Stimulated activated CD8-positive, alpha-beta memory T cell treated with anti-CD3 and anti-CD28 coated beads, Interleukin-15, amount 100 ng/mL, for 1 hour (primary cell): ENCODE measurements around the gene DNAH8.
"Not testable (repeated sequence)": the region's sequence is repeated elsewhere in the genome, so short reads cannot be mapped to it uniquely, and the experiment has no call there.

Source experiments
- DNase-seq: peaks from one replicate; pipeline ENCODE4 v3.0.0-alpha.2; 2020; ENCODE audit warnings: low read depth

The DNAH8 gene

DNA sequence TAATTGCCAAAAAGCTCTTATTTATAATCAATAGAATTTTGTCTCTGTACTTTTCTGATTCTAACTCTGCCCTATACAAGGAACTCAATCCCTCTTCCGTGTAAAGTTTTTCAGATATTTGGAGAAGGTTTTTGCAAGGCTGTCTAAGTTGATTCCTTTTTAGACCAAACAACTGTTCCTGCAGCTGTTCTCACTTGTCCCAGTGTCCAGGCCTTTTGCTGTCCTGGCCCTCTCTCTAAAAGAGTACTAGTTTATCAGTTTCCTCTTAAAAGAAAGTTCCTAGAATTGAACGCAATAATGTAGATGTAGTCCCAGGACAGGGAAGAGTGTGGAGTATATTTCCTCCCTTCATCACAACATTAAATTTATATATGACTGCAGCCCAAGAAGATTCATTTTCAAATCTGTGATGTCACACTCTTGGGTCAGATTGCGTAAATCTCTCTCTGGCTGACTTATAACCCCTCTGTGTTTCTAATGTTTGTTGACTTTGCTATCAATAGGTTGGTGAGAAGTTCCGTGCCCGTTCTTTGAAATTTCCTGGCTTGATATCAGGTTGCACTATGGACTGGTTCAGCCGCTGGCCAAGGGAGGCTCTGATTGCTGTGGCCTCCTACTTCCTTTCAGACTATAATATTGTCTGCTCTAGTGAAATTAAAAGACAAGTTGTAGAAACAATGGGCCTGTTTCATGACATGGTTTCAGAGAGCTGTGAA is 194.1 kb downstream of the DNAH8 start:
- DNase-seq = no peak

DNA sequence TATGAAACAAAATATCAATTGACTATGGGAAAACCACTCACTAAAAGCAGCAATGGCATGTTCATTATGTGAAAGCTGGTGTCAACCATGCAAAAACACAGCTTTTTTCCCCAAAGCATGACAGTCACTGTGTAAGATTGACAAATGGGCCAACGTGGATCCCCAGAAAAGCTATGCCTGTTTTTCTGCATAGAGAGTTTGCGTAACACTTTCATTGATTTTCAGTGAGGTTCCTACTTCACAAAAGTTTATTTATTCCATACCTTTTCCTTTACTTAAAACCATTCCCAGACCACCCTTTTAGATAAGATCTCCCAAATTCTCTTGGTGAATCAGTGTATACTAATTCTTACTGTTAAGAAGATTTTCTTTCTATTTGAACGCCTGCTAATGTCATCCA is 195.1 kb downstream of the DNAH8 start:
- DNase-seq = no peak

DNA sequence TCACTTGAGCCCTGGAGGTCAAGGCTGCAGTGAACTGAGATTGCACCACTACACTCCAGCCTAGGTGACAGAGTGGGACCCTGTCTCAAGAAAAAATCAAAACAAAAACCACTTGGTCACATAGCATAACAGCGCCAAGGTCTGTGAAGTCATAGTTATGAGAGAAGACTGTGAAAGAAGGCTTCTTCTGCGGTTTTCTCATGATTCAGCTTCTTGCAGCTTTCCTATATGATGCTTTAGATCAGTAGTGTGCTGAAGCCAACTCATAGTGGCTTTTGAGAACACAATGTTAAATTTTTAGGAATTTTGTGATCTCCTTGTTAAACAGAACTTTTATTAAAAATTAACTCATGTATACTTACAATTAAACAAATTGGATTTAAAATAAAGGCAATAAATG is 197.3 kb downstream of the DNAH8 start:
- DNase-seq = no peak

DNA sequence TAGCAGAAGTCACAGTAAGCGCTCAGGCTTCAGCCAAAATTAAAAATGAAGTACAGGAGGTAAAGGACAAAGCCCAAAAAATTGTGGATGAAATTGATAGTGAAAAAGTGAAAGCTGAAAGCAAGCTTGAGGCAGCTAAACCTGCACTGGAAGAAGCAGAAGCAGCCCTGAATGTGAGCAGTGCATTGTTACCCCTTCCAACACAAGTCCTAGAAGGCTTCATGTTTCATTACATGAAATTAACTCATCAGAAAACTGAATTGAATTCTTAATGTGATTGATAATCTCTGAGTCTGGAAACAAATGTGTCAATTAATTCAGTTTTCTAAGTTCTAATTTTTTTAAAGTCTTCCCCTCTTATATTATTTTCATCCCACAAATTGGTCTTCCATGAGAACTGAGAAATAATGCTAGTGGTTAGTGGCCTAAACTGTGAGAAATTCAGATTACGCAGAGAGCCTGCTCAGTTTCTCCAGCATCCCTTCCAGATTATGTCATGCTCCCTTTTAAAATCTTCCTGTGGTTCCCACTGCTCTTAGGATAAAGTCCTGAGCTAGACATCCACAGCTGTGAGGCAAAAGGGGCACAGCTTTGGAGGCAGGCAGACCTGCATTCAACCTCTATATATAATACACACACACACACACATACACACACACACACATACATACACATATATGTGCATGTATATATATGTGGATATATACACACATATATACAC is 200.3 kb downstream of the DNAH8 start:
- DNase-seq = no peak

DNA sequence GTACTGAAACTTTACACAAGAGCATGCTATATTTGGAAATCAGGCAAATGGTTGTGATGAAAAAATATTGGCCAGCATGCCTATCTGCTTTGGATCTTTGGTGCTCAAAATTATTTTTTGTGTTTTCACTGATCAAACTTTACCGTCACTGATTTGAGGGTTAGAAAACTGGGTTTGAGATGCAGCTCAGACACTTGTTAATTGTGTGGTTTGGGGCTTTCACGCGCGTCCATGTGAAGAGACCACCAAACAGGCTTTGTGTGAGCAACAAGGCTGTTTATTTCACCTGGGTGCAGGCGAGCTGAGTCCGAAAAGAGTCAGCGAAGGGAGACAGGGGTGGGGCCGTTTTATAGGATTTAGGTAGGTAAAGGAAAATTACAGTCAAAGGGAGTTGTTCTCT is 206.4 kb downstream of the DNAH8 start:
- DNase-seq = not testable (repeated sequence)

DNA sequence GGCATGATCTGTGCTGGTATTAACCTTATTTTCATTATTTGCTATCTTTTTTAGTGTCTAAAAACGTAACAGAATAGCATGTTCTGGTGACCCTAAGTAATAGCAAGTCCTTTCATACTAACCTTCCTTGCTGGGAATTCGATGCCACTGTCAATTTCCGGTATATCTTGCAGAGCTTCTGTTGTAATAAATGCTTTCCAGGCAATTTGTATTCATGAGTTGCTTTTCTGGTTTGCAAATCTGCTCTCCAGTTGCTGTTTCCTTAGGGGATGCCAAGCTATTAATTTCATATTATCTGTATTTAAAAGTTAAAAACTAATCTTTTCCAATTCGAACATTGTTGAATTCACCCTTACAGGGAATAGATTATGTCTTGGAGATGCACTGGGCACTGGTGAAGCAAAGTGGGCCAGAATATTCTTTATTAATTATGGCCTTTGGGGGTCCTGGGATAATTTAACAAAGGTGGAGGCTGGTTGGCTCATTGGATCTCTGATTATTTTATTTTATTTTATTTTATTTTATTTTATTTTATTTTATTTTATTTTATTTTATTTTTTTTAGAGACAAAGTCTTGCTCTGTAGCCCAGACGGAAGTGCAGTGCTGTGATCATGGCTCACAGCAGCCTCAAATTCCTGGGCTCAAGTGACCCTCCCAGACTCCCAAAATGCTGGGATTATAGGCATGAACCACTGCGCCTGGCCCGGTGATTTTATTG is 209.8 kb downstream of the DNAH8 start:
- DNase-seq = no peak

DNA sequence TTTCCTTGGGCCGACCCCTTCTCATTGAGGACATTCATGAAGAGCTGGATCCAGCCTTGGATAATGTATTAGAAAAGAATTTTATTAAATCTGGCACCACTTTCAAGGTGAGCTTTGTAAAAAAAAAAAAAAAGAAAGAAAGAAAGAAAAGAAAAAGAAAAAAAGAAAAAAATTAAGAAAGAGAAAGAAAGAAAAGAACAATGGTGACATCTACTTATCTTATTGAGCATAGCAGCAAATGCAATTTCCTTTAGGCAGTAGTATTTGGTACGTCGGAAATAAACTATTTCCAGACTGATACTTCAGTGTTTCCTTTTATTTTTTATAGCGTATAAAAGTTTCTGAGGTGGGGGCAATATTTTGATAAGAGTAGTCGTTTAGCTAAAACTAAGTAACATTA is 214.4 kb downstream of the DNAH8 start:
- DNase-seq = no peak

DNA sequence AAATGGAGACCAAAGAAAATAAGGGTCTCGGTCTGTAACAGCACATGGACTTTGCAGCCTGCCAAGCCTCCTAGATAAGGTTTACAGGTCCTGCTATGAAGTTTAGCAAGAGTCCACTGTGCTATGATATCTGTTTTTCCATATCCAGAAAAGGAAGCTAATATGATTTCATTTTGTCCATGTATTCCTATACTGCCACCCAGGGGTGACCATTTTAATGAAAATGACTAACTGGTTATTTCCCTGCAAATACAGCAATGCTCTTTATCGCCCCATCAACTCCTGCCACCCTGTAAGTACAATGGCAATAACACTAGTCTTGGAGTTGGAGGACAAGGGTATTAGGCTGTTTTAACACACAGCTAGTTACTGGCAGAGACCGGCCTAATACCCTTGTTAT is 218.3 kb downstream of the DNAH8 start:
- DNase-seq = no peak

DNA sequence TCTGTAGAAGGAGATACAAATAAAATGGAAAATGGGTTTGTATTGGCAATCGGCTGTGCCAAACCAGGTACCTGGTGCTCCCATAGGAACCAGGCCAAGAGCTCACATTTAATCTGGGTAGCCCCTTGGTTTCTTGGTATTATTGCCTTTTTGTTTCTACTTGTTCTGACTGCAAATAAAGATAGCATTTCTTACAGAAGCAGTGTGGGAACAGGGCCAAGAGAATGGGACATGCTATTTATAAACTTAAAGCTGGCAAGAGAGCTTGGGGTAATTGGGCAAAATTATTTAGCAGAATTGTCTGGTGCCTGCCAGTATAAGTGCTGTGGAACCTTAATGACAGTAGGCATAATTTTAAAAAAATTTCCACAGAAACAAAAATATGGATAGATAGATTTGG is 219.9 kb downstream of the DNAH8 start:
- no peak for DNase-seq

DNA sequence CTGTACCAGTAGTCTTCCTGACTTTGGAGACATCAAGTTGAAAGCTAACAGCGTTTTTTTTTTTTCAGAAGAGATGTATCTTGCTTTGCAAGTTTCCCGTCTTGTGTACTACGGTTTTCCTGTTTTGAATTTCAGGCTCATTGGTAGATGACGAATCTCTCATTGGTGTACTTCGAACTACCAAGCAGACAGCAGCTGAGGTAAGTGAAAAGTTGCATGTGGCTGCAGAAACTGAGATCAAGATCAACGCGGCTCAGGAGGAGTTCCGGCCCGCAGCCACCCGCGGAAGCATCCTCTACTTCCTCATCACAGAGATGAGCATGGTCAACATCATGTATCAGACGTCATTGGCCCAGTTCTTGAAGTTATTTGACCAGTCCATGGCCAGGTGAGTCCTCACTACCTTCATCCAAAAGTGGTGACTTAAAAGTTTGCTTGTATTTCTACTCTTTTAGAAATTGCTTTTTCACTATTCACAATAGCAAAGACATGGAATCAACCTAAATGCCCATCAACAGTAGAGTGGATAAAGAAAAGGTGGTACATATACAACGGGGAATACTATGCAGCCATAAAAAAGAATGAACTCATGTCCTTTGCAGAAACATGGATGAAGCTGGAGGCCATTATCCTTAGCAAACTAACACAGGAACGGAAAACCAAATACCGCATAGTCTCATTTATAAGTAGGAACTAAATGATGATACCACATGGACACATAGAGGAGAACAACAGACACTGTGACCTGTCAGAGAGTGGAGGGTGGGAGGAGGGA is 222.9 kb downstream of the DNAH8 start:
- DNase-seq = no peak

DNA sequence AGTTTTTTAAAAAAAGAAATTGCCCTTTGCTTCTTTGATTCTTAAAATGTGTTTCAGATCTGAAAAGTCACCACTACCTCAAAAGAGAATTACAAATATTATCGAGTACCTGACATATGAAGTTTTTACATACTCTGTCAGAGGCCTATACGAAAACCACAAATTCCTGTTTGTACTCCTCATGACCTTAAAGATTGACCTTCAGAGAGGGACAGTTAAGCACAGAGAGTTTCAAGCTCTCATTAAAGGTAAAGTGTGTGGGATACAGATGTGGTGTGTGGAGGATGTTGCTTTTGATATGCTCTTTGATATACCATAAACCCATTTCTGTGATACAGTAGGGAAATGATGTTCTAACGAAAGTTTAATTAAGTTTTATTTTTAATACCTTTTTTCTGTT is 223.6 kb downstream of the DNAH8 start:
- no peak for DNase-seq

DNA sequence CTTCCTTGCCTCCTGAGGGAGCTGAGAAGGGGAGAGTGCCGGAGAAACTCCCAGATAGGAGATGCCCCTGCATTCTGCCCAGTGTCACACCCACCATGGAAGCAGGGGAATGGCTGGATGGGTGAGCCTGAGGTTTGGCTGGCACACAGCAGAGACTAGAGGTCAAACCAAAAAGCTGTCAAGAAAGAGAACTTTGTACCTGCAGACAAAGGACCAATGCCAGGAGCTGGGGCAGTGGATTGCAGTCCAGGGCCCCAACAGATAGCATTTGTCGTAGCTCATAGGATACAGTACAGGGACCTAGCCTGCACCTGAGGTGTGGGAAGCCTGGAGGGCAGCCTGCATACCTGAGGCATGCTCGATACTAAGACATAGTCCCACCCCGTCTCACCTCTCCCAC is 227.3 kb downstream of the DNAH8 start:
- DNase-seq = no peak

DNA sequence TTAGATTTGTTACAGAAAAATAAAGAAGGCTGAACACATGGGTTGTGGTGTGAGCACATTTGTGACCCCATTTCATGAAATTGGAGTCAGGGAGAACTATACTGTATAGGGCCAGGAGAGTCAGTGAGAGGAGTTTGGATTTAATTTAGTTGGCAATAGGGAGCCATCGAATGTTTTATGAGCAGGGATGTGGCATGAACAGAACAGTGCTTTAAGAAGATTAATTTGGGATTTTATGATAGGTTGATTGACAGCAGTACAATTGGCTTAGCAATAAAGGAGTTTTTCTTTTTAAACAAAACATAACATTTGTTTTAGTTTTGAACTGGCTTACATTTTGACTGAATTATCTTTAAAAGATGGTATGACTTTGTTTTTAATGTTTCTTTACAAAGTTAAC is 227.9 kb downstream of the DNAH8 start:
- no peak for DNase-seq

DNA sequence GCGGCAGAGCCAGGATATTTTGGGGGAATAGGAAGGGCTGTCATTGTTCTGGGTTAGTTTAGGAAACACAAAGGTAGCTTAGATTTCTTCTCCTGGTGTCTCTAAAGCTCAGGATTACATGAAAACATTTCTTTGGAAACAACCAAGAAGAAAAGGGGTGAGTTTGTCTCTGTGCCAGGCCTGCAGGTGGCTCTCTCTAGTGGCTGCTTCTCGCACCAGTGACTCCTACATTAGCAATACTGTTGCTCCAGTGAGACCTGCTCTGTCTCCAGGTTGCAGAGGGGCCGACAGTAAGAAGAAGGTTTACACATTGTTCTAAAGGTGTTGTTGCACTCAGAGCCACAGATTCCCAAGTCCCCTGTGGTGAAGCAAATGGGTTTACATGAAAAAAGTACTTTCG is 228.9 kb downstream of the DNAH8 start:
- DNase-seq = no peak

DNA sequence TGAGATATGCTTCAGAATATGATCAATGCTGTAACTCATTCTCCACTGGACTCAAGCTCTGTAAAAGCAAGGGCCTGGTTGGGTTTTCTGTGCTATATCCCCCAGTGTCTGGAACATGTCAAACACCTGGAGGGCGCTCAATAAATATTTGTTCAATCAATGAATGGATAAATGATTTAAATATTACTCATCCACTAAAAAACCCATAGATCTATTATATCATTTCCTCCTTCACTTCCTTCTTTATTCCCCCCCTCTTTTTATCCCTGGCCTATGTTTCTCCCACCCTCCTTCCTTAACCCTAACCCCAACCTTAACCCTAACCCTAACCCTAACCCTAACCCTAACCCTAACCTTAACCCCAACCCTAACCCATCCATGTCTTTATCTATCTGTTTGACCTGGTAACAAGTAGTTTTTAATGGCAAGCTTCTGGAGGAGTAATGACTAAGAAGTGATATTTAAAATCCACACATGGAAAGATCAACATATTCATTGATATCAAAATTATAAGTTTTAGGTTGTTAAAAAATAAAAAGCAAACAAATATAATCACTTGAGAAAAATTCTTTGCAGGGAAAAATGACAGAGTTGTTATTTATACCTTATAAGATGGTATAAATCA is 229.7 kb downstream of the DNAH8 start:
- no peak for DNase-seq

DNA sequence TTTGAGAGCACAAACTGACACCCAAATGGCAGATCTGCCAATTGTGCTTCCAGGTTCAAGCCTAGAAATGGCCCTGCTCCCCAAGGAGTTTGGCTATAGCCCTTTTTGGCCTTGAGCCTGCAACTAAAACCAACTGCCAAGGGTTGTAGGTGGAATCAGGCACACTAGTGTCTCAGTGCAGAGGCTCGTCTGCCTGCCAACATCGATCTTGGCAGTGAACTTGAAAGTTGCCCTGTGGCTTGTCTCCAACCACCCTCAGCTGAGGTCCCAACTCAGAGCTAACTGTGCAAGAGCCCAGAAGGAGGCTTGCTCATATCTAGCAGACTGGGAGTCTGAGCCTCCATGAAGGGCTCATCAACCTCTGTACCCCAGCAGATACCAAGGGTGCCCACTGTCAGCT is 240.8 kb downstream of the DNAH8 start:
- DNase-seq = no peak

DNA sequence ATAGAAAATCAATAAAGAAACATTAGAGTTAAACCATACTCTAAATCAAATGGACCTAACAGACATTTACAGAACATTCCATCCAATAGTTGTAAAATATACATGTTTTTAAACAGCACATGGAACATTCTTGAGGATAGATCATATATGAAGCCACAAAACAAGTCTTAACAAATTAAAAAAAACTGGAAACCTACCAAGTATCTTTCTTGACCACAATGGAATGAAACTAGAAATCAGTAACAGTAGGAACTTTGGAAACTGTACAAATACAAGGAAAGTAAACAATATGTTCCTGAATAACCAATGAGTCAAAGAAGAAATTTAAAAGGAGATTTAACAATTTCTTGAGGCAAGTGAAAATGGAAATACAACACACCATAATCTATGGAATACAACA is 242.3 kb downstream of the DNAH8 start:
- DNase-seq = no peak

DNA sequence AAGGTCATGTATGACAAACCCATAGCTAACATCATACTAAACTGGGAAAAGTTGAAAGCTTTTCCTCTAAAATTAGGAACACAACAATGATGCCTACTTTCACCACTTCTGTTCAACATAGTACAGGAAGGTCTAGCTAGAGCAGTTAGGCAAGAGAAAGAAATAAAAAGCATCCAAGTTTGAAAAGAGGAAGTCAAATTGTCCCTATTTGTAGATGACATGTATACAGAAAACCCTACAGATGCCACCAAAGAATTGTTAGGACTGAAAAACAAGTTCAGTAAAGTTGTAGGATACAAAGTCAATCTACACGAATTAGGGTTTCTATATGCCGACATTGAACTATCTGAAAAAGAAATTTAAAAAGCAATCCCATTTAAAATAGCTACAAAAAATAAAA is 244.0 kb downstream of the DNAH8 start:
- DNase-seq = no peak

DNA sequence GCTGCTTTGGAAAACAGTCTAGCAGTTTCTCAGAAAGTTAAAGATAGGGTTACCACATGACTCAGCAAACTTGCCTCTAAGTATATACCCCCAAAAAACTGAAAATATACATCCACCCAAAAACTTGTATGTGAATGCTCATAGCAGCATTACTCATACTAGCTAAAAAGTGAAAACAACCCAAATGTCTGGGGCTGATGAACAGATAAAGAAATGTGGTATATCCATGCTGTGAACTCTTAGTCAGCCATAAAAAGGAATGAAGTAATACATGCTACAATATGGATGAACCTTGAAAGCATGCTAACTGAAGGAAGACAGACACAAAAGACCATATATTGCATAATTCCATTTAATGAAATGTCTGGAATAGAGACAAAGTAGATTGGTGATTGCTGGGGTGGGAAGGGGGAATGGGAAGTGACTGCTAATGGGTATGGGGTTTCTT is 253.6 kb downstream of the DNAH8 start:
- DNase-seq = no peak

DNA sequence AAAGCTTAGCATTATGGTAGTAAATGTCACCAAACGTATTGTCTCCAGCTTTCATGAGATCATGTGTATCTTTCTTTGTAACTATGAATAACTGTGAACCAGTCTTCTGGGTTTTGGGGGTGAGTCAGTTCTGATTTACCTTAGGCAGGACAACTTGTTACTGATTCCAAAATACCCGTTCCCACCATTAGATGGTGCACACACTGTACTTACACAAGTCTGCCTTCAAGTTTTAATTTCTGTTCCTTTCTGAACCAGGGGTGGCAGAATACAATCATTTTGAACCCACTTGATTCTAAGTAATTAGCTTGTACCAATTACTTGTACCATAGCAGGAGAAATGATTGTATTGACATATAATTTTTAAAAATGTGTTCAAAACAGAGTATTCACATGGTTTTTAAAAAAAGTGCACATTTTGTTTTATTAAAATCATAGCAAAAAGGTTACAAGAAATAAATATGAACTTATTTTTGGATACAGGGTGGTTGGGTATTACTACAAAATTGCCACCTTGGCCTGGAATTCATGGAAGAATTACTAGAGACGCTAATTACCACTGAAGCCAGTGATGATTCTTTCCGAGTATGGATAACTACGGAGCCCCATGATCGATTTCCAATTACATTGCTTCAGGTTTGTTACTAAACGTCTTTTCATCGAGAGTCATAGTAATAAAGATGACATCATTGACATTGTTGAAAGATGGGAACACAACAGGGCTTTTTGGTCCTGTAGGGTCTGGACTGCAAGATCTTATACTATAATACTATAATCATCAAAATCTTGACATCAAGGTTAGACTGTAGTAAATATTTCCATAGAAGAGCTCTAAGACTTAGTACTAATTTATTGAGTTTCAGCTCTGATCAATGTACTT is 258.3 kb downstream of the DNAH8 start:
- DNase-seq = no peak
